SIG-M5 treated with dmso at 0.1 percent for 504 hours (cell line): ENCODE results near the gene DEK.
"Not testable (repeated sequence)": the region's sequence is repeated elsewhere in the genome, so short reads cannot be mapped to it uniquely, and the experiment has no call there.

Experiments
- DNase-seq: peaks from one replicate; lab custom pipeline; 2025; ENCODE audit not compliant: unreplicated experiment; lab: John Stamatoyannopoulos, UW

DEK gene

GRCh38 chr6:18264219-18264922 is at the start of gene DEK:
TSS of gene DEK (minus strand) at chr6:18264530. CDS start at chr6:18263987, 543 bp downstream.
- DNase-seq: peak; percentile 71

GRCh38 chr6:18312368-18312767 is 48.0 kb upstream of the DEK start:
- DNase-seq: no peak

- not testable (repeated sequence) for DNase-seq
Measured at GRCh38 chr6:18310010-18310409, 45.7 kb upstream of the DEK start.

- no peak for DNase-seq
Measured at GRCh38 chr6:18309046-18309445, 44.7 kb upstream of the DEK start.

GRCh38 chr6:18308070-18308735 is 43.9 kb upstream of the DEK start:
- DNase-seq: no peak

GRCh38 chr6:18306977-18307376 is 42.6 kb upstream of the DEK start:
- no peak for DNase-seq

GRCh38 chr6:18302561-18303439 is 38.5 kb upstream of the DEK start:
- no peak for DNase-seq

GRCh38 chr6:18293076-18293904 is 29.0 kb upstream of the DEK start:
- no peak for DNase-seq

- DNase-seq: no peak
Measured at GRCh38 chr6:18289283-18289682, 25.0 kb upstream of the DEK start.

GRCh38 chr6:18284261-18284660 is 19.9 kb upstream of the DEK start:
- DNase-seq: no peak

GRCh38 chr6:18281564-18281963 is 17.2 kb upstream of the DEK start:
- no peak for DNase-seq

GRCh38 chr6:18280084-18280483 is 15.8 kb upstream of the DEK start:
- no peak for DNase-seq

GRCh38 chr6:18279422-18279821 is 15.1 kb upstream of the DEK start:
- DNase-seq: no peak

- DNase-seq: no peak
Measured at GRCh38 chr6:18277237-18278006, 13.1 kb upstream of the DEK start.

- DNase-seq: no peak
Measured at GRCh38 chr6:18276610-18277236, 12.4 kb upstream of the DEK start.

- no peak for DNase-seq
Measured at GRCh38 chr6:18270216-18270615, 5.9 kb upstream of the DEK start.

- DNase-seq: no peak
Measured at GRCh38 chr6:18269717-18270116, 5.4 kb upstream of the DEK start.

GRCh38 chr6:18269253-18269652 is 4.9 kb upstream of the DEK start:
- DNase-seq: no peak

- DNase-seq: no peak
Measured at GRCh38 chr6:18268066-18268465, 3.7 kb upstream of the DEK start.

- no peak for DNase-seq
Measured at GRCh38 chr6:18266523-18266912, 2.2 kb upstream of the DEK start.
